ENCODE measurements around the gene BBS7.

BBS7 gene

DNA sequence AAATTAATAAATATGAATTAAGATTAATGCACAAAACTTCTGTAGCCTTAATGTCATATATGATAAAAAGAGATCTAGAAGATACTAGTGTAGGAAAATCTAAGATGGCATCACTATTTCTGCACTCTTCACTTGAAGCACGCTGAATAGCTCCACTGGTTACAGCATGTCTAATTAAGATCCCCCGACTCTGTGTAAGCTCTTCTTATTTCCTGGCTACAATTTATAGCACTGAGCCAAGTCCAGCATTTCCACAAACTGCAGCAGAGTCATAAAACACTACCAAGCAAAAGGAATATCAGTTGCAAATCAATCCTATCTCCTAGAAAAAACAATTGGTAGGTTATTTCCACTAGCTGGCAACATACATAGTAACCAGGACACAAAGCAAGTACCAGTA, 45.3 kb downstream of the BBS7 start:
- no peak for DNase-seq (ENCODE audit: low read depth)

DNA sequence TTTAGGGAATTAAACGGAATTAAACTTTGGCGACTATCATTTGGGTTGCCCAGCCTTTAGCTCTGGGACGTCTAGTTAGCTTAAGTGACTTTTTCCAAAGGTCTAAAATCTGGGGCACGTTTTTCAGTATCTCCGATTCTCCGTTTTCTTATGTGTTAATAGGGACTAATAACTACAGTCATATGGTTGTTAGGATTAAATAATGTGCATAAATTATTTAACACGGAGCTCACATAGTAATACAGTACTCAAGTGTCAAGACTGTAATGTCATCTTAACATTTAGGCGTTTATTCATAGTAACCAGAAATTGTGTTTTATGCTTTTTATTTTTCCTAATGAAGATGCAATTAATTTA, 46.1 kb downstream of the BBS7 start:
- no peak for DNase-seq (ENCODE audit: low read depth)

DNA sequence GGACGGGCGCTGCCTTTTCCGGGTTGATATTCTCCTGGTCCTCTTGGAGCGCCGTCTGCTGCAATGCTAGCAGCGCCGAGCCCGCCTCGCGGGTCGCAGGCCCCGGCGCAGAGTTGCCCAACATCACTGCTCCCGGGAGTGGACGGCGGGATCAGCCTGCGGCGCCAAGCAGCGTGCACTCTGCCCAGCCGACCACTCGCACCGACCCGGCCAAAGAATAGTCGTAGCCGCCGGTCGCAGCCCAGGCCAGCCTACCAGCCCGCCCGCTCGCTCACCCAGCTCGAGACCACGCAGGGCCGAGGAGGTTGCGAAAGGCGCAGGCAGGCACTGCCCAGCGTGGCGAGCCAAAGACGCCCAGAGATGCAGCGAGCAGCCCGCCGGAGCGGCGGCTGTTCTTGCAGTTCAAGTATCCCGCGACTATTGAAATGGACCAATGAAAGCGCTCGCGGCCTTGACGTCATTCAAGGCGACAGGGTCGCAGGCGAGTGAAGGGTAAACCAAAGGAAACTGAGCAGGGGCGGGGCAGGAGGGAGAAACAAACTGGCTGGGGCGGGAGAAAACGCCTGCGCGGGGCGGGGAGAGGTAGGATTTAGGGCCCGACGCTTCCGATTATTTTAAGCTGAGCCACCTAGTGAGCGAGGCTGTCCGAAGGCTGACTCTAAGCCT, 46.6 kb downstream of the BBS7 start, which contains the start of gene CCNA2:
Gene CCNA2, minus strand, starts transcription at position 379 of the 666 bp plus-strand sequence. Its CDS starts 255 bp downstream, at position 124.
- DNase-seq (ENCODE audit: low read depth): peak; percentile 91

DNA sequence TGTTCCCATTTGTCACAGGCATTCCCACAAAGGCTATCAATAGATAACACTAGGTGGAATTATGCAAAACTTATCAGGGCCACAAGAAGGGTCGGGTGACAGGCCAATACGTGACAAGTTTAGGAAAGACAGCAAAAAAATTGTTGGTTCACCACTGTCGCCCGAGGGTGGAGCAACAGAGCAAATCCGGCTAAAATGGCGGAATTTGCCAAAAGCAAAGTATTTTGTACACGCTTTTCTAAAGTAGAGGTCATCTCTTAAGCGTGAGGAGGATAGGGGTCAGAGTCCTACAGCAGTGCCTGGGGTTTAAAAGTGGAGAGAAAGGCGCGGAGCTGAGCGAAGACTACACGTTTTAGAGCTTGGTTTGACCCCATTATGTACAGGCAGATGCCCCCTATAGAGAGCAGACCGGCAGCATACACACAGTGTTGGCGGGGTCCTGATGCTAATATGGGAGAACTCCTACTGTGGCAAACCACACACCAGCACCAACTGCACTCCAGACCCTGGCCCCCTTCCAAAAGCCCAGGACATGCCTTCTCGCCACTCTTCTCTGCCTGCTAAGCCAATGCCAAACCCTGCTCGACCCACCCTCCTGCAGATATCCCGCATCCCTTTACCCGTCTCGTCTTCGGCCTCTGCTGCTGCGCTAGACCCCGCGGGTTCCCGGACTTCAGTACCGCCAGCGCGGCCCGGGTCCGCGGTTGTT, 47.3 kb downstream of the BBS7 start:
- peak; percentile 7 for DNase-seq (ENCODE audit: low read depth)

DNA sequence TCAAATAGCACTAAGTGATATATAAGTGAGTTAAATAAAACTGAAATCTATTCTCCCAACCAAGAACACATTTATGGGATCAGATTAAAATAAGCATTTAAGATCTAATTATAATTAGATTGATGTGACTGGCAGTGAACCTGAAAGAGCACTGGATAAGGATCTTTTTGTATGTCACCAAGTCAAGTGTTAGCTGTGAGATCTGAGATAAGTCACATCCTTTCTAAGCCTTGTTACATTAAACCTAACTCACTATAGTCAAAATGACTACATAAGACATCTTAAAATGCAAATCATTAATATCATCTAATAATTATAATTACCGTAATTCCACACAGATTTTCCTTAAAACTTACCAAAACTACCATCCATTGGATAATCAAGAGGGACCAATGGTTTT, 48.2 kb downstream of the BBS7 start:
- DNase-seq (ENCODE audit: low read depth): no peak

DNA sequence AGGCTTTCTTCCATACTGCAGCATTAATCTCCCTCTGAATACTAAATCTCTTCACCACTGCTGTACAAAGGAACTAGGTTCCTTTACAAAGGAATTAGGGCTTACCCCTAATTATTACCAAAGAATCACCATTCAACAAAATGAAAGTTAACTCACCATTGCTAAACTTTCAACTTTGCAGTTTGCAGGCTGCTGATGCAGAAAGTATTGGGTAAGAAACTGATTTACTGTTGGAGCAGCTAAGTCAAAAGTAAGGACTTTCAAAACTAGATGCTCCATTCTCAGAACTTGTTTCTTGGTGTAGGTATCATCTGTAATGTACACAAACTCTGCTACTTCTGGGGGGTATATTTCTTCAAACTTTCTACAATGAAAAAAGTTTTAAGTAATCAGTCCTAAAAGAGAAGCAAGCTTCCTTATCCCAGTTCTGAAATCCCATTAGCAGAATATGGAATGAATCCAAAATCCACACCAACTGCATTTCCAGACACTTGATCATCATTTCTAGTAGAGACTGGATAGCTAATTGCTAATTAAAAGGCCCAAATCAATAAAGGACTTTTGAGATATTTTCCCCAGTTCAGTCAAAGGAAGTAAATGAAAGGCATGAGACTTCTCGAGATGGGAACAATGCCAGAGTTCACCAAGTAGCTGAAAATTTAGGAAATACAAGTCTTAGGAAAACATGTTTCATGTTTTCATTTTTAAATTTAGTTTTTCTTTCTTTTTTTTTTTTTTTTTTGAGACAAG, 50.9 kb downstream of the BBS7 start:
- no peak for DNase-seq (ENCODE audit: low read depth)

DNA sequence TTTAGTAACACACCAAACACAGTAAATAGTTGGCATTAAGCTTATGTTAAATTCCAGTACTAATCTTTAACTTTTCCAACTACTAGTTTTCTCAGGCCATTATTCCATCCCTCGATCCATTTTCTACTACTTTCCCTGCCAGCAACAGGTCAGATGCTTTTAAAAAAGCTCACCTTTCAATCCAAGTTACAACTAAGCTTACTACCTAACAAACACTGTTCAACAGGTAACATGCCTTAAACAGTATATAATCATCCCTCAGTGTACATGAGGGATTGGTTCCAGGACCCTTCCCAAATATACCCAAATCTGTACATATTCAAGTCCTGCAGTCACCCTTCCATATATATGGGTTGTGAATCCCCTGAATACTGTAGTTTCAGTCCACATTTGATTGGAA, 52.1 kb downstream of the BBS7 start:
- no peak for DNase-seq (ENCODE audit: low read depth)

DNA sequence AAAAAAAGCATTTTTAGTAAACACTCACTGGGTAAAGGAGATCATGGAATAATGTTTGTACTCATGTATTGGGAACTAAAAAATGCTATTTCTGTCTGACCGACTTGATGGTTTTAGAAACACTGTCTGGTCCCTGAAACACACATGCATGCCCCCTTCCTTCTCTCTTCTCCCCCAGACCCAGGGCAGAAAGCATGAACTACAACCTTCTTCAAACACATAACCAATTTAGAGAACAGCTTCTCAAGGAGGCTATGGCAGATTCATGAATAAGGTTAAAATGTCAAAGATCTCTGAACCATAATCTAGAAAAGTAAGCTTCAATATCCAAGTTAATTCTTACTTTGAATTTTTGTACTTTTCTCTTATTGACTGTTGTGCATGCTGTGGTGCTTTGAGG, 52.6 kb downstream of the BBS7 start:
- no peak for DNase-seq (ENCODE audit: low read depth)

DNA sequence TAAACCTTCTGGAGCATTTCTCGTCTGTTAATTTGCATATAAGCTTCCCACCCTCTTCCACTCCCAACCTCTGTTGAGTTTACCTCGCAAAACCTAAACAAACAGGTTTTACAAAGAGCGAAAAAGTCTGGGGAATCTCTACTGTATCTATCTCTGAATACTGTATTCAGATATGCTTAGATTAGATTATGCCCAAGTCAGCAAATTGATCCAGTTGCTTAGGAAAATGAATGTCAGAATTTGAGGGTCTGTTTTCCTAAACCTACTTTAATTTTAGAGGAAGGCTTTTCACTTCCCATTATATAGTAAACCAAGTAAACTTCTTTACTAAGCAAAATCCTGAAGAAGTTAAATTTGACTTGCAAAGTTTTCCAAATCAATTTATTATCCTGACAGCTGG, 53.3 kb downstream of the BBS7 start:
- no peak for DNase-seq (ENCODE audit: low read depth)

DNA sequence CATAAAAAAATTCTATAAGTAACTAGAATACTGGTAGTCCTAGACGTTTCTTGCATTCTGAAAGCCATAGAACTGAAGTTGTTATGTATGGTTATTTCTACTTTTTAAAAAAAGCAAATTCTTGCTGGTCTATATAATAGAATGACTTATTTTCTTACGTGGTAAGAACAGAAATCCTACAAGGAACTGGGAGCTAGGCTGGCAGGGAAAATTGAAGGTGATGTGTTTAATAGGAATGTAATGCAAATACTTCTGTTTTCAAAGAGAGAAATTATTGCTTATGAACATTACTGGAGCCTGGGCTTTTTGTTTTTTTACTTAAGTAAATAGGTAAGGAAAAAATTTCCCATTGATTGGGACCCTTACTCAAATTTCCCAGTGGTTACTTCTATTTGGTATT, 55.5 kb downstream of the BBS7 start:
- no peak for DNase-seq (ENCODE audit: low read depth)

DNA sequence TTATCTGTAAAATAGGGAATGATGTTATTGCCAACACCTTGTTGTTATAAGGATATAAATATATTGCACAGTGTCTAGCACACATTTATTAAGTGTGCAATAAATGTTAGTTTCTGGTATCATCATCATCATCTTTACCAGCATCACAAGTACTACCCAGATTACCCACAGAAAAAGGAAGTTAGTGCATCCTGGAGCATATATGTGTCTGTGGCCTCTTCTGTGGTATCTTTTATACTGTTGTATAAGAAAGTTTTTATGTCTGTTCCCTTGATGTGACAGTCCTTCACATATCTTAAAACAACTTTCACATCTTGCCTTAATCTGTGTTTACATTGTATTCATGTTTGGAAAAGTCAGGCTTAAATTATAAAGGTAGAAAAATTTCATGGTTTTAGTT, 59.2 kb downstream of the BBS7 start:
- DNase-seq (ENCODE audit: low read depth): no peak

DNA sequence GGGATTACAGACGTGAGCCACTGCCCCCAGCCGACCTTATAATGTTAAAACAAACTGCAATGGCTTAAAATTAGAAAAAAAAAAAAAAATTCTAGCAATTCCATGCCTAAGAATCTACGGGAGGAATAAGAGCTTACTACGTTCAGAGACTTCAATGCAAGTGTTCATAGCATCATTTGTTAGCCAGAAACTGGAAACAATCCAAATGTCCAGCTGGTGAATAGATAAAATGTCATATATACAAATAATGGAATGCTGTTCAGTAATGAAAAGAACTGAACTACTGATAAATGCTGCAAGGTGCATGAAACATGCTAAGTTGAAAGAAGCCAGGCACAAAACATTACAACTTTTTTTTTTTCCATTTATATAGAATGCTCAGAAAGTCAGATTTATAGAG, 63.9 kb downstream of the BBS7 start:
- no peak for DNase-seq (ENCODE audit: low read depth)

DNA sequence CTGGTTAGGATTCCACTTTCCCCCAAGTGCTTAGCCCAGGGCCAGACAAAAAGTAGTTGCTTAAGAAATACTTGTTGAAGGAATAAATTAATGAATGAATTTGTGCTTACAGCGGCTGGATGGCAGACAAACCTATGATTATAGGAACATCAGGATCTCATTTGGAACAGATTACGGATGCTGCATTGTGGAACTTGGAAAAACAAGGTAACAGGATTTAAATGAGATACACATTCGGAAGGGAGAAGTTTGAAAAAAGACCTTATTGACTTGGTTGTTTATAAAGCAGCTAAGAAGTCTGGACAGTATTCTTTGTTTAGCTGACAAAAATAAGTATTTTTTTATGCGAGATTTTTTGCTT, 68.6 kb downstream of the BBS7 start:
- no peak for DNase-seq (ENCODE audit: low read depth)

DNA sequence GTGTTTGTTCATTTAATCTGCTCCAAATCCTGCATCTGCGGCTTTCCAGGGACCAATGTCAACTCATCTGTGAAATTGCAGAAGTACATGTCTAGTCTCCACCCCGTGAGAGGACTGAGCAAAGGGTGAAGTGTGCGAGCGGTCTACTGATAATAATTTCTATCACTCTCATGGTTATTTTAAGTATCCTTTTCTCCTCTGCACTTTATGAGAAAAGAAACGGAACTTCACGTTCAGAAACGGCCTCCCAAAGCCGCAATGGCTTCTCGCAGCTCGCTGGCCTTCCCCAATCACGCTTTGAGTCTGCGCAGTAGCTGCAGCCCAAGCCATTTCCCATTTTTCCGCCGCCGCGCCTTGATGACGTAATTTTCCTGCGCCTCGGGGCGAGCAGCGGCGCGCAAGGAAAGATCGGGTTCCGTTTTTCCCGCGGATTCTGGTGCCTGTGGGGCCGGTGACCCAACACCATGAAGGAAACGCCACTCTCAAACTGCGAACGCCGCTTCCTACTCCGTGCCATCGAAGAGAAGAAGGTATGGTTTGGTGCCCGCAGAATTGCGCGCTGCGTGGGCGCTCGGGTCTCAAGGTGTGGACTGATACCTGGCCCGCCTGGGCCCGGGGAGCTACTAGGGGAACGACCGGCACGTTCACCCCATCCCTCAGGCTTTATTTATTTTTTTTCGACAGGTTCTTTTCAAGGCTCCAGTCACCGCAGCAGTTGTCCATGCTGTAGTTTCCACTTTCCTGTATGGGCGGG, 69.1 kb downstream of the BBS7 start, which contains the start of gene EXOSC9:
Gene EXOSC9, plus strand, starts transcription at position 363 of the 754 bp plus-strand sequence. Its CDS starts 102 bp downstream, at position 465.
- DNase-seq (ENCODE audit: low read depth): peak; percentile 88

DNA sequence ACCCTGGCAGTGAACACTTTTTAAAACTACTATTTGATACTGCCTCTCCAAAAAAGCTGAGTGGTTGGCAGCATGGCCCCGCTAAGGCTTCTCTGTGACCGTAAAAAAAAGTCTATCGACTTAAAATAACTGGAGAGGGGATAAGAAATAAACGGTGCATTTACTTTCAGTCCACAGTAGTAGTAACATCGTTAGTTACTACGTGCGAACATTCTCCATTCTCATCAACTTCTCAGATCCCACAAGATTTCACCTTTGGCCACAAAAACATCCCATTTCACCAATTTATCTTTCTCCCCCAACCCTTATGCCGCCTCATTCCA, 69.7 kb downstream of the BBS7 start:
- DNase-seq (ENCODE audit: low read depth): no peak

DNA sequence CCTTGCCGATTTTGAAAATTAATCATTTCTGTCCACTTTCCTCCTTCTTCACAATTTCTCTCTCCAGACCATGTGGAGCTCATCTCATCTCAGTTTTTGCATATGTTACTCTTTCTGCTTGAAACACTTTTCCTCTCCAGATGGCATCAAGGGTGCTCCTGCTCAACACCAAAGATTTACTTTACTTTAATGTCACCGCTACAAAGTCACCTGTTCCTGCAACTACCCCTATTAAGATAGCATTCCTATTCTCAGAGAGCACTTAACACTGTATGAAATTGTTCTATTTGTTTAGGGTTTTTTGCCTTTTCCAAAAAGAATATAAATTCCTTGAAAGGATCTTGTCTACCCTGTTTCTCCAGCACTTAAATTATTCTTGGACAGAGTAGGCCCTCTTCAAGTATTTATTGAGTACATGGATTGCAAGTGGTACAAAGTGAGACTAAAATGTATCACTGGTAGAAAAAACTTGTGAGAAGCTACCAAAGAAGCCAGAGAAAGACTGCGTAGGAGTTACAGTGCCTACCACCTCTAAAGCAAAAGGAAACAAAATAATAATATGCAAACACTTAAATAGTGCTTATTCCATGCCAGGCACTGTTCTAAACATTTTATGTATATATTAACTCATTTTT, 70.3 kb downstream of the BBS7 start:
- DNase-seq (ENCODE audit: low read depth): no peak

DNA sequence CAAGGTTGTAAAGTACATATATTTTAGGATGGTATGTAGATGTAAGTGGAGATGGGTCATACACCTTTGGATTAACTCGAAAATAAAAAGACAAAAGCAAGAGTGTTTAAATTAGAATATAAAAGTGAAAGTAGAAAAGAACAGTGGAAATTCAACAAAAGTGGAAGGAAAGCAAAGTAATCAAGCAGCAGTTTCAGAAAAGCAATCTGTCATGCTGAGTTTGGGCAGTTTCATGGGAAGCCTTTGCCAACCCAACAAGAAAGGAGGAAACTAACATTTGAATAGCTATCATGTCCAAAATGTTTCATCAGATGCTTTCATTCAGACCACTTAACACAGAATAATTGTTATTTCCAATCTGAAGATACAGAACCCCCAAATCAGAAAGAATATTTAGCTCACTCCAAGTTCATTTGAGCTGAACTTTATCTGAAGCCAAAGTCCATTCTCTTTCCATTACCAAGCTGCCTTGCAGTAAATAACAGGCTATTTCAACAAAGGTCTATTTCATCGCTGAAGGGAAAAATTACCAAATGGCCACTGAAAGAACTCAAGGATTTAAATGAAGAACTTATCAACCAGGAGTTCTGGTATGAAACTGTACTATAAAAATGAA, 71.0 kb downstream of the BBS7 start:
- DNase-seq (ENCODE audit: low read depth): no peak

DNA sequence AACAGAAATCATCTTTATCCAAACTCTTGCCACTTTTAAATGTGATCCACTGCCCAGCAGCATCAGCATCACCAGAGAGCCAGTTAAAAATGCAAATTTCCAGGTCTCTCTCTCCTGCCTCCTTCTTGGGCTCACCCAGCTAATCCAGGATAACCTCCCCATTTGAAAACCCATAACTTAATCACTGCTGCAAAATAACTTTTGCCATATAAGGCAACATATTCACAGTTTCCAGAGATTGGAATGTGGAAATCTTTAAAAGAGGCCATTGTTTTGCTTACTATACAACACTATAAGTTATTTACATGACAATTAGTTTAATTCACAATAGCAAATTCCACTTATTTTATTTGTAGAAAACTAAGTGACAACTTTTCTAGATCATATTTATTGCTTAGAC, 74.0 kb downstream of the BBS7 start:
- no peak for DNase-seq (ENCODE audit: low read depth)

DNA sequence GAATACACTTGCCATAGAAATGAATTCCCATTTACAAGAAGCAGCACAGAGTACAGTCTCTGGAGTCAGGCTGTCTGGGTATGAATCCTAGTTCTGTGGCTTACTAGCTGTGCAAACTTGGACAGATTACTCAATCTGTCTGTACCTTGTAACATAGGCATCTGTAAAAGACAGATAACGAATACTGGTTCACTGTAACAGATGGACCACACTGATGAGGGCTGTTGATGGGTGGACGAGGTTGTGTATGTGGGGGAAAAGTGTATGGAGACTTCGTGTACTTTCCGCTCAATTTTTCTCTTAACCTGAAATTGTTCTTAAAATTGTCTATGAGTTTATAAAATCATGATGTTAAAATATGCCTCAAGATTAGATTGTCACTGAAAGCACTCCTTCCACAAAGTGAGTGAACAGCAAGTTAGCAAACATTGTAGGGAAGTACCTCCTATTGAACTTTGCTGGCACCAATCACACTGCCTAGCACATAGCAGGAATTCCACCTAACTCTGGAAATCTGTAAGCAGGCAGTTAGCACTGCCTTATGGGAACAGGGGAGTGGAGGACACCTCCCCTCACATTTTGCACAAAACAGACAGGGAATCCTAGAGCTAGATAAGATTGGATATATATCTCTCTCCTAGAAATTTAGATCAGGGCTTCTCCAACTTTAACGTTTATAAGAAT, 75.6 kb downstream of the BBS7 start:
- DNase-seq (ENCODE audit: low read depth): no peak

DNA sequence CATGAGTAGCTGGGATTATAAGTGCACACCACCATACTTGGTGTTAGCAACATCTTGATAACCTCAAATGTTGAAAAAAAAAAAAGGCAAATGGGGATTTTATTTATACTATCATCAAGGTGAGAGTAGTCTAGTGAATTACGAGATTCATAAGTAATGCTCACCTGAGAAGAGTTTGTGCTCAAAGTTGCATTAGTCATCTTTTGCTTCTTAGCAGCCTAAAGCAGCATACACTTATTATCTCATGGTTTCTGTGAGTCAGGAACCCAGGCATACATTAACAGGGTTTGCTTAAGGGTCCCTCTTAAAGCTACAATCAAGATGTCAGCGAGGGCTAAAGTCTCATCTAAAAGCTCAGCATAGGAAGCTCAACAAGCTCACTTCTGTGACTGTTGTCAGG, 77.3 kb downstream of the BBS7 start:
- no peak for DNase-seq (ENCODE audit: low read depth)

DNA sequence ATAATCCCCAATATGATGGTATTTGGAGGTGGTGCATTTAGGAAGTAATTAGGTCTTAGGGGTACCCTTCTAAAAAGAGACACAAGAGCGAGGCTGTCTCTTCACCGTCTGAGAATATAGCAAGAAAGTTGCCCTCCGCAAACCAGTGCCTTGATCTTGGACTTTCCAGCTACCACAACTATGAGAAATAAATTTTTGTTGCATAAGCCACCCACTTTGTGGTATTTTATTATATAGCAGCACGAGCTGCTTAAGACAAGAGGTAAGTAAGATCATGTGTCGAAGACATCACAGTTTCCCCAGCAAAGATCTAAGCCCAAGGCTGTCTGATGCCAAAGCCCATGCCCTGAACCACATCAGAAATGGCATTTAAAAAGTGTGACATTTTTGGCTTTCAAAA, 78.8 kb downstream of the BBS7 start:
- no peak for DNase-seq (ENCODE audit: low read depth)
